Hematopoietic multipotent progenitor cell (in vitro differentiated cells): ENCODE results near the gene ABHD16A. TPM values are rescaled to one million over a fixed set of nuclear protein-coding genes. Genes with fewer than 3 reads are reported as not detected.

Experiments
- DNase-seq, 3 donors: peaks; one replicate each; pipeline ENCODE4 v3.0.0-alpha.2; 2011 to 2015; ENCODE audit warnings: low read depth in 2 of 3, low spot score in 2 of 3
- total RNA-seq: library from RNA; depleted of rRNA; stranded (reverse); fragments of >200 nt; gene quantifications from one replicate; pipeline ENCODE4 v1.2.3, GENCODE V29; 2012

Gene ABHD16A
- total RNA-seq, 1 donor: 75.4 TPM

GRCh38 chr6:31664790-31665500, 38.2 kb downstream of the ABHD16A start, which contains the start of gene GPANK1:
GPANK1 (minus strand) TSS chr6:31664997; CDS start chr6:31664478, 519 bp downstream.
- peak; percentile 84 to 94 (median 91) for DNase-seq

DNA sequence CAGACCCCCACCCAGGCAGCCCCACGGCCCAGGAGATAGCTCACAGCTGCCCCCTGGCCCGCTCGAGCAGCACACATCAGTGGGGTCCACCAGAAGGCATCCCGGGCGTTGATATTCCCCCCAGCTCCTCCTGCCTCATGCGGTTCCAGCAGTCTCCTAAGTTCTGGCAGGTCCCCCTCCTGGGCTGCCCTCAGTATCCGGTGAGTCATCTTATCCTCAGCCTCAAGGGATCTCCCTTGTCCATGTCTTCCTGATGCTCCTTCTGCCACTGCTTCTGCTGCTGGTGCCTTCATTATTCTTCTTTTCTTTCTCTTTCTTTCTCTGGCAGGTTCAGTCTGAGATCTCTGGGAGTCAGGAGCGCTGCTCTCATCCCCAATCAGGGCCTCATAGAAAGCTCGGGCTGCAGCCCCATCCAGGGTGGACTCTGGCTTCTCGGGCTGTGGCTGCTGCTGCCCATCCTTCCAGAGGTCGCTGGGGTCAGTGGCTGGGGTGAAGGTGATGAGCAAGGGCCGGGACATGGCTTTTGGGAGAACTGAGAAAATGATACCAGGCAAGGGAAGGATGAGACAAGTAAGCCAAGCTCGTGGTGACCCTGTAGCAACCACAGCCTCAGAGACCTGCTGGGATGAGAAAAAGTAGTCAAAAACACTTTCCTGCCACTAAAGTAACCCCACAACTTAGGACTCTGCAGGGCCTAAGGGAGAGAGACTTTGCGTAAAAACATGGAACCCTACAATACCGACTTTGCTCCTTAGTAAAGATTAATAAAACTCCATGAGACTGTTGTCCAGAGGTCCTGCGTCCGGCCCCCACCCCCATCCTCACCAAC, 38.9 kb downstream of the ABHD16A start:
- peak in 1 of 3 donors; percentile 21 for DNase-seq

- no peak for DNase-seq
Observed at GRCh38 chr6:31663126-31663960, 39.8 kb downstream of the ABHD16A start.

GRCh38 chr6:31662124-31662723, 40.9 kb downstream of the ABHD16A start:
- DNase-seq: no peak

GRCh38 chr6:31661262-31662123, 41.6 kb downstream of the ABHD16A start:
- no peak for DNase-seq

DNA sequence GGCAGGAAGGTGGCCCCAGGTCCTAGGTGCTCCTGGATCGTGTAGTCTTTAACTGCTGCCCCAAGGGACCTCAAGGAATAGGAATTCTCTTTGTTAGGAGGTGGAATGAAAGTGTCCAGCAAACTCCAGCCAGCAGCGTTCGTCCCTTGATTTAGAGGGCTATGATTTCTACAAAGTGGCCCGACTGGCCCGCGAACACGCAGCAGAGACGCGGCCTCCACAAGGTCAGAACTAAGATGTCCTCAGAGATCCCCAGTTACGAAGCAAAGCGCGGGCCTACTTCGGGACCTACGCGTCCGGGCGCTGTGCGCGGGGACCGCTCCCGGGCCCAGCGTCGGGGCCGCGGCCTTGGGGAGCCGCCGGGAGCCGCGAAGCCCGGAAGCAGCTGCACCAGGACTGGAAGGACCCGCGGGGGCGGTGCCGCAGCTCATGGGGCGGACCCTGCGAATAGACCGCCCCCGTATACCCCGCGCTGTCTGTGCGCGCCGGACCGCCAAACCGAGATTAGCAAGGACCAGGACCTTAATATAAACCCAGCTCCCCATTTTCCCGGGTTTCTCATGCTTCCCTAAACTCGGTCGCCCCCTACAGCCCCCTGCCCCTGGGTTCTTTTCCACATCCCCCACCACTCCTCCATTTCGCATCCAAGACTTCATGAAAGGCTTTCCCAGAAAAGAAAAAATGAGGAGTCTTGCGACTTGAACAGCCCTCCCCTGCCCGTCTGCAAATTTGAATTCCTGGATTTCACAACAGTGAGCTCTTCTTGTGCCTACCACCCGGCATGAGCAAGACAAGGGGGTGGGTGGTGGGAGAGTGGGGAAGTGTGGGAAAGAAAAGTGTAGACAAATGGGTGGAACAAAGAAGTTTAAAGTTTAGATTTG, 42.5 kb downstream of the ABHD16A start, which contains the start of gene C6orf47:
Gene C6orf47 (minus strand): TSS at position 398 of the 881 bp plus-strand sequence. CDS start 831 bp downstream, outside the sequence.
- DNase-seq: peak in 2 of 3 donors; percentile 74 to 75

DNA sequence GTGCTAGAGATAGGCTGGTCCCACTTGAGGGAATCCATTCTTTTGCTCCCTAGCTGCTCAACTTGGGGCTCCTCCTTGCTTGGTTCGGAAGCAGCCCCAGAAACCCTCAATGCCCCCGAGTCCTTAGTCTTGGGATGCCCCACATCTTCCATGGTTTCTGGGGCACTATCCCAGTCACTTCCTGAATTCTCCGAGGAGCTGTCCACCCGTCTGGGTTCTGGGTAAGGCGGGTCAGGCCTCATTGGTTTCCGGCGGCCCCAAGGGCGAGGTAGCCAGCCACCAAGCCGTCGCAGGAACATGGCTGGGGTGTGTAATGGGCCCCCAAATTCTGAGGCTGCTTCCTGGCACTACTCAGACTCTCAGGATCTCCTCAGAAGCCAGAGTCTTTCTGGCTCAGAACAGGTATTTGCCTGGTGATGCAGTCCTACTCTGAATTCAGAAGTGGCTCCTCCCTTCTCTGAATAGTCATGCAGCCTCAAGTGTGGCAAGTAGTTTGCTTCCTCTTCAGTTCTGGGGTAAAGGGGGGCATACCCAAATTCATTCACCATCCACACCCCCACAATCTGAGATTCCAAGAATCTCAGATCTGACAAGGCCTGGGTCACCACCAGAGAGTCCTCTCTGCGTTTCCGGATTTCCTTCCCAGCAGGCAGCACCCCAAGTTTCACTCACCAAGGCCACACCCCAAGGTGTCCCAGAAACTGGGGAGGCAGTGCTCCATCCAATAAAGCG, 43.3 kb downstream of the ABHD16A start:
- DNase-seq: peak in 2 of 3 donors; percentile 33 to 53

GRCh38 chr6:31658983-31659648, 44.0 kb downstream of the ABHD16A start:
- no peak for DNase-seq

GRCh38 chr6:31658158-31658688, 44.9 kb downstream of the ABHD16A start:
- DNase-seq: no peak

DNA sequence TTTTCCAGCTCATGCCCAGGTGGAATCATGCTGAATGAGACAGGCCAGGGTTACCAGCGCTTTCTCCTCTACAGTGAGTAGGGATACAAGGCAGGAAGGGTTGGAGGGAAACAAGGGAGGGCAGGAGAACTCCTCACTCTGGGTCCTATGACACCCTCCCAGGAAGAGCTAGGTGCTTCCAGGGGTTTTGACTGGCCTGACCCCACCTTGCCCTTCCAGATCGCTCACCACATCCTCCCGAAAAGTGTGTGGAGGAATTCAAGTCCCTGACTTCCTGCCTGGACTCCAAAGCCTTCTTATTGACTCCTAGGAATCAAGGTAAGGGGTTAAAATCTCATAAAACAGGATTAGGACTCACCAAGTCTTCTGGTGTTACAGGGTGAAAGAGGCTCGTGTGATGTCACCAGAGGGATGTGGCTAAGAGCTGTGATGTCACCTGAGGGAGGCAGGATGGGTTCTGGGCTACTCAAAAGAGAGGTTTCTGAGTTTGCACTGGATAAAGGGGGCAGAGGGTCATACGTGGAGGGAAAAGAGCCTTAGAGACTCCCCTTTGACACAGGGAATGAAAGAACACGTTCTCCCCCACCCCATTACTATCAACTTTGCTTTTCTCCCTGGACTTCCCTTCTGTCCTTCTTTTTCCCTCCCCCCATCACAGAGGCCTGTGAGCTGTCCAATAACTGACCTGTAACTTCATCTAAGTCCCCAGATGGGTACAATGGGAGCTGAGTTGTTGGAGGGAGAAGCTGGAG, 45.5 kb downstream of the ABHD16A start:
- DNase-seq: no peak

DNA sequence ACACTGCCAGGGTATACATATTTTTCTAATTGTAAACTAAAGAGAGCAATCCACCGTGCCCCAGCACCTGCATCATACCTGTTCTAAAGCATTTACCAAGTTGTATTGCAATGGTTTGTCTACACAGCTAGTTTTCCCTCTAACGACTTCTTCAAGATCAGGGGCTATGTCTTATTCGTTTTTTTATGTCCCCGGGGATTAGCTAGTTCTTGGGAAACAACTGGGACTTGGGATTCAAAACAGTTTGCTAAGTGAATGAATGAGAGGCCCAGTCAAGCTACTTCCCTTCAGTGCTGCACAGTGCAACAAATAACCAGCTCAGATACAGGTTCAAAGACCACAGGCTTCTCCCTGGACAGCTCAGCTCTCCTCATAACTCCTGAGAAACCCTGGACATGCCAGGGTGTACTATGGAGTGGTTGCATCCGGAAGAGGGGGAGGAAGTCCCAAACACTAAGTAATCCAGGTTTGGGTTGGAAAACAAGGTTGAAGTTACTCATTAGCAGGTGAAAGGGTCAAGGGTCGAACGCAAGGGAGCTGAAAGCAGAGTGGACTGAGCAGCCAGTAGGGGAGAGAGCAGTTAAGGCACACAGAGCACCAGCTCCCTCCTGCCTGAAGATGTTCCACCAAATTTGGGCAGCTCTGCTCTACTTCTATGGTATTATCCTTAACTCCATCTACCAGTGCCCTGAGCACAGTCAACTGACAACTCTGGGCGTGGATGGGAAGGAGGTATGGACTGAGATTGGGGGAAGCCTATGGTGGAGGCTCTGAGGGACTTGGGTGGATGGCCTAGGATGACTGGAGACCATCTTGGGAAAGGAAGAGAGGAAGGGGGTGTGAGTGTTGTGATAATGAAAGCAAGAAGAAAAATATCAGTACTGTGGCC, 47.5 kb downstream of the ABHD16A start, which contains the start of gene APOM:
Gene APOM (plus strand): TSS at position 546 of the 889 bp plus-strand sequence. CDS start 73 bp downstream, at position 619.
- no peak for DNase-seq

- no peak for DNase-seq
Observed at GRCh38 chr6:31654574-31655348, 48.4 kb downstream of the ABHD16A start.

- DNase-seq: peak in 1 of 3 donors; percentile 98
Observed at GRCh38 chr6:31652925-31653724, 50.0 kb downstream of the ABHD16A start.
